K562 (cell line): ENCODE data around the gene NDUFB10. TPM values are rescaled to one million over a fixed set of nuclear protein-coding genes. Genes with fewer than 3 reads are reported as not detected.
A peak's percentile ranks its signal among the peaks of the same experiment; 100 is the strongest.

Experiments
- ATAC-seq: fragments of 200-7000 bp; cut with Tn5 transposase; 3 replicates; pipeline ENCODE4 v1.9.1; 2020; ENCODE audit warnings: moderate library complexity
- BruUV-seq: library from RNA; stranded (reverse); fragments of 400-500 nt; replicated peaks from 2 replicates; lab custom pipeline; 2021; lab: Mats Ljungman, UMichigan
- CTCF ChIA-PET: fragments of 300-600 bp; formaldehyde crosslinking; extraction: SDS; loops from one replicate; lab custom pipeline; 2021; ENCODE audit warnings: low intra/inter-chr PET ratio; lab: Yijun Ruan, JAX
- POLR2A ChIA-PET: fragments of 300-600, 350-650 bp; sonication (Branson Sonifier 250); formaldehyde crosslinking; extraction: SDS; loops from one replicate; lab custom pipeline; 2021; ENCODE audit warnings: antibody characterized with exemption, inconsistent platforms; lab: Yijun Ruan, JAX
- DNase-seq, 4 experiments: peaks; one replicate each; pipeline versions ENCODE4 v3.0.0 to v3.0.0-alpha.2; 2011 to 2018; ENCODE audit warnings: low spot score in 3 of 4, mixed read lengths in 3 of 4; ENCODE audit errors: extremely low read depth in 1 of 4
- FAIRE-seq: peaks from 2 replicates; lab custom pipeline; 2011; peaks lifted over from hg19 to GRCh38; lab: Jason Lieb, UNC
- H2AFZ ChIP-seq: 2 replicates; pipeline ENCODE4 v1.6.0; 2011; ENCODE audit warnings: low read depth, low read length, control low read depth, inconsistent platforms
- H3K27ac ChIP-seq: fragments of 200-600 bp; 3 replicates; pipeline ENCODE4 v1.8.0; 2011; ENCODE audit warnings: low read depth, mild to moderate bottlenecking, control low read depth, inconsistent platforms, low read length, moderate library complexity, mixed read lengths; ENCODE audit errors: extremely low read depth
- H3K27me3 ChIP-seq, 2 experiments: fragments of 300-600 bp in 1 of 2; 2 replicates in 1 of 2; 3 replicates in 1 of 2; pipeline versions ENCODE4 v1.6.0 to v1.8.0; 2011; ENCODE audit warnings: inconsistent platforms in 2 of 2, low read length in 2 of 2, mild to moderate bottlenecking in 1 of 2, mixed read lengths in 1 of 2, moderate library complexity in 1 of 2; ENCODE audit not compliant: control insufficient read depth in 2 of 2, insufficient read depth in 2 of 2
- H3K36me3 ChIP-seq: fragments of 300-600 bp; 3 replicates; pipeline ENCODE4 v1.8.0; 2011; ENCODE audit warnings: mild to moderate bottlenecking, low read length, inconsistent platforms; ENCODE audit not compliant: control insufficient read depth, insufficient read depth
- H3K4me1 ChIP-seq, 2 experiments: fragments of 200-600 bp in 1 of 2; replicated peaks in 1 of 2; 2 replicates in 1 of 2; 3 replicates in 1 of 2; pipeline versions ENCODE4 v1.5.1 to v1.8.0; 2011; ENCODE audit warnings: inconsistent platforms in 2 of 2, low read length in 2 of 2, mild to moderate bottlenecking in 1 of 2, mixed read lengths in 1 of 2, moderate library complexity in 1 of 2; ENCODE audit not compliant: control insufficient read depth in 2 of 2, insufficient read depth in 2 of 2
- H3K4me2 ChIP-seq: 2 replicates; pipeline ENCODE4 v1.6.1; 2011; ENCODE audit warnings: low read length, control low read depth, inconsistent platforms, mixed read lengths; ENCODE audit not compliant: insufficient read depth
- H3K4me3 ChIP-seq: fragments of 200-600 bp; sonication (generic), shearing (Covaris generic); 2 replicates; pipeline ENCODE4 v1.5.1; 2016; ENCODE audit warnings: control low read depth, inconsistent platforms
- H3K79me2 ChIP-seq: fragments of 200-600 bp; 3 replicates; pipeline ENCODE4 v1.8.0; 2011; ENCODE audit warnings: low read length, inconsistent platforms; ENCODE audit not compliant: control insufficient read depth, insufficient read depth
- H3K9ac ChIP-seq, 2 experiments: 2 replicates each; pipeline versions ENCODE4 v1.6.0 to v1.6.1; 2011; ENCODE audit warnings: low read depth in 2 of 2, low read length in 2 of 2, control low read depth in 1 of 2, inconsistent platforms in 1 of 2, mild to moderate bottlenecking in 1 of 2, mixed read lengths in 1 of 2; ENCODE audit not compliant: insufficient read depth in 1 of 2
- H3K9me1 ChIP-seq: one replicate; pipeline ENCODE4 v1.6.0; 2011; ENCODE audit warnings: inconsistent platforms, mild to moderate bottlenecking, low read length, moderate library complexity; ENCODE audit not compliant: control insufficient read depth, insufficient read depth
- H3K9me3 ChIP-seq: replicated peaks from 2 replicates; pipeline ENCODE4 v1.5.1; 2011; ENCODE audit warnings: low read depth, low read length, inconsistent platforms; ENCODE audit not compliant: control insufficient read depth, insufficient read depth
- H4K20me1 ChIP-seq: replicated peaks from 2 replicates; pipeline ENCODE4 v1.6.1; 2011; ENCODE audit warnings: low read length, inconsistent platforms, mixed read lengths; ENCODE audit not compliant: control insufficient read depth, insufficient read depth
- MED1 ChIP-seq: sonication (generic); formaldehyde crosslinking; IDR thresholded peaks from 2 replicates; pipeline ENCODE4 v1.8.1; 2023; ENCODE audit warnings: missing genetic modification reagents, borderline replicate concordance
- MEF2D ChIP-seq: conservative IDR thresholded peaks from 2 replicates; pipeline ENCODE4 v1.6.1; 2016; ENCODE audit warnings: low read depth, missing genetic modification characterization, missing compliant biosample characterization
- MNT ChIP-seq, 2 experiments: fragments of 450-650 bp; conservative IDR thresholded peaks; 2 replicates each; pipeline ENCODE4 v1.6.1; 2017; ENCODE audit warnings: mild to moderate bottlenecking in 2 of 2, moderate library complexity in 2 of 2
- NONO ChIP-seq, 2 experiments: fragments of 200-400 bp in 1 of 2; fragments of 450-650 bp in 1 of 2; formaldehyde crosslinking in 1 of 2; IDR thresholded peaks; 2 replicates each; pipeline ENCODE4 v1.6.1; 2017; ENCODE audit warnings: low read depth in 2 of 2, mild to moderate bottlenecking in 2 of 2, moderate library complexity in 2 of 2, low read length in 1 of 2
- NR4A1 ChIP-seq, 2 experiments: fragments of 250-450 bp in 1 of 2; fragments of 450-650 bp in 1 of 2; sonication (Bioruptor Pico) in 1 of 2; IDR thresholded peaks; 2 replicates each; pipeline versions ENCODE4 v1.4.0 to v1.6.1; 2016 to 2020; ENCODE audit warnings: mild to moderate bottlenecking in 2 of 2, missing compliant biosample characterization in 1 of 2, missing genetic modification characterization in 1 of 2, moderate library complexity in 1 of 2
- RFX7 ChIP-seq: fragments of 250-450 bp; sonication (Bioruptor Pico); IDR thresholded peaks from 2 replicates; pipeline ENCODE4 v1.5.1; 2021; ENCODE audit warnings: mild to moderate bottlenecking
- THAP12 ChIP-seq: fragments of 250-450 bp; sonication (Bioruptor Pico); IDR thresholded peaks from 2 replicates; pipeline ENCODE4 v1.9.0; 2021; ENCODE audit warnings: mild to moderate bottlenecking, inconsistent platforms
- ZBTB1 ChIP-seq: sonication (generic); formaldehyde crosslinking; IDR thresholded peaks from 2 replicates; pipeline ENCODE4 v1.8.1; 2023; ENCODE audit warnings: missing genetic modification reagents, low read depth, mild to moderate bottlenecking, borderline replicate concordance
- ZNF274 ChIP-seq: IDR thresholded peaks from 2 replicates; pipeline ENCODE4 v1.6.1; 2011; ENCODE audit warnings: low read depth, mild to moderate bottlenecking, low read length, moderate library complexity, borderline replicate concordance
- WGBS: fragments of 100-300 bp; shearing (Covaris generic); methylation state at CpG from one replicate; pipeline ENCODE4 v1.1.6; 2016; ENCODE audit warnings: low coverage, mixed read lengths; ENCODE audit not compliant: insufficient coverage; ENCODE audit errors: missing lambda C conversion rate; 5-methylcytosine and 5-hydroxymethylcytosine counted together
- in situ Hi-C: fragments of 300-500 bp; cut with MboI; formaldehyde crosslinking; loops from 4 replicates; pipeline ENCODE4 v1.15.0; 2018; ENCODE audit warnings: inconsistent platforms, mixed read lengths
- intact Hi-C: fragments of 100-400 bp; cut with micrococcal nuclease; formaldehyde crosslinking; loops from 2 replicates; pipeline ENCODE4 v1.14.2; 2022
- polyA plus RNA-seq, 8 experiments: library from polyadenylated mRNA; depleted of rRNA in 4 of 8; stranded (reverse) in 5 of 8; unstranded in 3 of 8; fragments of >200 nt; fragmentation: Nextera tagmentation in 2 of 8; fragmentation: Illumina TruSeq in 1 of 8; extraction: Ambion mirVana in 2 of 8; extraction: Trizol in 1 of 8; gene quantifications; 2 replicates each; pipeline versions ENCODE4 v1.2.1 to v1.2.3, GENCODE V29; 2011 to 2014; ENCODE audit warnings: inconsistent platforms in 1 of 8, missing spikeins in 1 of 8
- total RNA-seq, 7 experiments: library from RNA; depleted of rRNA in 6 of 7; stranded (reverse); fragments of >200 nt in 6 of 7; fragmentation: Illumina TruSeq in 2 of 7; extraction: Trizol in 2 of 7; gene quantifications; 2 replicates each; pipeline versions ENCODE4 v1.2.1 to v1.2.3, GENCODE V29; 2011 to 2021; ENCODE audit warnings: low replicate concordance in 1 of 7

Gene NDUFB10
- total and polyA plus RNA-seq, 9 of the 15 experiments (the other 6 are each of a cell fraction or from before 2014, with no cell fraction given): 69.3 to 527 (median 161) TPM

GRCh38 chr16:1912215-1912543 lies 47.2 kb upstream of the NDUFB10 start (continued):
- no peak for TF ChIP-seq MNT (conservative IDR thresholded peaks at IDR 0.05)
- no peak for TF ChIP-seq ZNF274
- TF ChIP-seq, all 486 proteins: peak for 0

GRCh38 chr16:1913327-1914083 lies 45.8 kb upstream of the NDUFB10 start:
- BruUV-seq: no TSS peak
- H3K36me3 ChIP-seq: no peaks in the 10 kb centered on the region
- DNase-seq (no peak), FAIRE-seq (no peak), ATAC-seq (0 out of 3 replicates have a peak, but pooled peaks have one; percentile 19)
- no peaks in the 10 kb centered on the region for H4K20me1 ChIP-seq
- H3K27ac ChIP-seq: no peak overlapping the region
- H3K9me1 ChIP-seq: no peaks in the 10 kb centered on the region
- H3K9me3 ChIP-seq: no peaks in the 10 kb centered on the region
- in situ Hi-C loops: no loop called here
- H3K9ac ChIP-seq: no peak overlapping the region
- WGBS: 18% methylated on average over 16 of the region's 21 CpGs
- intact Hi-C loops: no loop called here
- CTCF ChIA-PET: no interaction called here
- peaks cover 20 to 43% of the 10 kb centered on the region in 2 experiments; a peak in 4 of 5 replicates for H3K27me3 ChIP-seq
- H3K79me2 ChIP-seq: no peaks in the 10 kb centered on the region
- POLR2A ChIA-PET: interaction anchor here (0.6 to 1.8 kb wide), 2 partner anchors 18 to 30 kb away, joined by 3 read pairs; no protein-coding TSS in a partner anchor
- no peak overlapping the region for H3K4me3 ChIP-seq
- H2AFZ ChIP-seq: no peak overlapping the region
- peaks cover 0 to 66% of the 10 kb centered on the region in 2 experiments; a peak in 2 of 5 replicates for H3K4me1 ChIP-seq
- H3K4me2 ChIP-seq: no peak overlapping the region
- TF ChIP-seq THAP12 (CRISPR knock-in tag): no peak
- no peak for TF ChIP-seq MEF2D (tag)
- TF ChIP-seq ZBTB1 (CRISPR knock-in tag): no peak
- TF ChIP-seq MED1: no peak
- TF ChIP-seq NONO (IDR thresholded peaks at IDR 0.05; ENCODE audit: low read depth in 2 of 2, low read length in 1 of 2): no peak
- no peak for TF ChIP-seq NR4A1 (CRISPR knock-in tag; IDR thresholded peaks at IDR 0.05)
- TF ChIP-seq NR4A1 (tag; IDR thresholded peaks at IDR 0.05): no peak
- TF ChIP-seq RFX7 (CRISPR knock-in tag): no peak
